Astrocyte (in vitro differentiated cells and primary cell): Measurements from ENCODE around the gene RASL11A. TPM values are rescaled to one million over a fixed set of nuclear protein-coding genes. Genes with fewer than 3 reads are reported as not detected.

Experiments used
- DNase-seq: peaks from one replicate; pipeline ENCODE4 v3.0.0-alpha.2; 2010; ENCODE audit warnings: low read depth
- FAIRE-seq: peaks from 2 replicates; lab custom pipeline; 2011; peaks lifted over from hg19 to GRCh38; lab: Jason Lieb, UNC
- H2AFZ ChIP-seq: 2 replicates; pipeline ENCODE4 v1.6.0; 2012; ENCODE audit warnings: low read depth, low read length, inconsistent platforms
- H3K27ac ChIP-seq: 2 replicates; pipeline ENCODE4 v1.5.1; 2011; ENCODE audit warnings: low read depth, low read length, inconsistent platforms
- H3K27me3 ChIP-seq: 2 replicates; pipeline ENCODE4 v1.6.0; 2011; ENCODE audit warnings: low read length, inconsistent platforms; ENCODE audit not compliant: insufficient read depth
- H3K36me3 ChIP-seq: 2 replicates; pipeline ENCODE4 v1.5.1; 2011; ENCODE audit warnings: low read length, inconsistent platforms; ENCODE audit not compliant: insufficient read depth
- H3K4me1 ChIP-seq: 2 replicates; pipeline ENCODE4 v1.5.1; 2011; ENCODE audit warnings: low read length, inconsistent platforms; ENCODE audit not compliant: insufficient read depth
- H3K4me2 ChIP-seq: 2 replicates; pipeline ENCODE4 v1.6.0; 2012; ENCODE audit warnings: low read length, inconsistent platforms
- H3K4me3 ChIP-seq: 2 replicates; pipeline ENCODE4 v1.5.1; 2011; ENCODE audit warnings: low read depth, mild to moderate bottlenecking, low read length, inconsistent platforms; ENCODE audit not compliant: insufficient read depth
- H3K79me2 ChIP-seq: 2 replicates; pipeline ENCODE4 v1.6.0; 2012; ENCODE audit warnings: mild to moderate bottlenecking, low read length, inconsistent platforms; ENCODE audit not compliant: insufficient read depth
- H3K9ac ChIP-seq: 2 replicates; pipeline ENCODE4 v1.6.0; 2012; ENCODE audit warnings: mild to moderate bottlenecking, low read length, inconsistent platforms
- H3K9me3 ChIP-seq: 2 replicates; pipeline ENCODE4 v1.5.1; 2012; ENCODE audit warnings: low read depth, mild to moderate bottlenecking, low read length, inconsistent platforms; ENCODE audit not compliant: insufficient read depth
- H4K20me1 ChIP-seq: 2 replicates; pipeline ENCODE4 v1.6.0; 2012; ENCODE audit warnings: low read length, inconsistent platforms; ENCODE audit not compliant: insufficient read depth
- H3K27ac Mint-ChIP-seq: one replicate; pipeline ENCODE4 v1.8.0; 2021; ENCODE audit warnings: mild to moderate bottlenecking, mixed read lengths; ENCODE audit not compliant: unreplicated experiment
- H3K27me3 Mint-ChIP-seq: one replicate; pipeline ENCODE4 v1.8.0; 2021; ENCODE audit warnings: low read depth, mixed read lengths; ENCODE audit not compliant: unreplicated experiment
- H3K36me3 Mint-ChIP-seq: one replicate; pipeline ENCODE4 v1.8.0; 2021; ENCODE audit warnings: low read depth, mixed read lengths; ENCODE audit not compliant: unreplicated experiment
- H3K4me1 Mint-ChIP-seq: one replicate; pipeline ENCODE4 v1.8.0; 2021; ENCODE audit warnings: low read depth, mixed read lengths; ENCODE audit not compliant: unreplicated experiment
- H3K4me3 Mint-ChIP-seq: one replicate; pipeline ENCODE4 v1.8.0; 2021; ENCODE audit warnings: mild to moderate bottlenecking, moderate library complexity, mixed read lengths; ENCODE audit not compliant: unreplicated experiment
- H3K9me3 Mint-ChIP-seq: one replicate; pipeline ENCODE4 v1.8.0; 2021; ENCODE audit warnings: mild to moderate bottlenecking, mixed read lengths; ENCODE audit not compliant: unreplicated experiment
- EZH2 ChIP-seq: IDR thresholded peaks from 2 replicates; pipeline ENCODE4 v1.6.1; 2012; ENCODE audit warnings: mild to moderate bottlenecking, low read length, inconsistent platforms; ENCODE audit not compliant: insufficient read depth
- total RNA-seq: library from RNA; stranded (reverse); gene quantifications from 2 replicates; pipeline ENCODE4 v1.2.1, GENCODE V29; 2021
- TF ChIP-seq, protein P1 (sequence below): IDR thresholded peaks from 2 replicates; pipeline ENCODE4 v1.5.1; 2011; ENCODE audit warnings: low read depth, mild to moderate bottlenecking, inconsistent platforms, low read length, moderate library complexity; ENCODE audit not compliant: insufficient read depth

The RASL11A gene
- total RNA-seq, 1 donor from 2014 or later, result 2.2 TPM

DNA sequence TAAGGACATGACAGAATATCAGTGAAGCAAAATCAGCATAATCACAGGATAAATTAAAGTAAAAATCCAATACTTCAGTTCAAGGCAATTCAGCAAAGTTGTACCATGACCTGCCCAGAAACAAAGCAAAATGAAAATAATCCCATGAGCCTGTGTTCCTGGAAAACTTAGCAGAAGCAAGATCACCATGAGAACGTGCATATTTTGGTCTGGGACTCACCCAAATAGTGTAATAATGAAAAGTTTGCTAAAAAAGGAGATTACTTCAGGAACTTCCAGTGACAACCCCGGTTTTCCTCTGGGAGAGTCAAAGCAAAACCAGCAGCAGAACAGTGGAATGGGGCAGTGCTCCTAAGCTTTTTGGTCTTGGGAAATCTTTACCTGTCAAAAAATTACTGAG lies 34.2 kb upstream of the RASL11A start:
- H3K4me2 ChIP-seq, result no peak overlapping the region
- H3K27me3 ChIP-seq, result no peaks in the 10 kb centered on the region
- Mint-ChIP-seq H3K36me3 (peaks cover 5% of the 10 kb centered on the region), H3K9me3 (peaks cover 6% of the 10 kb centered on the region), H3K4me1 (no peaks in the 10 kb centered on the region), H3K4me3 (no peak overlapping the region), H3K27me3 (no peaks in the 10 kb centered on the region), H3K27ac (no peak overlapping the region)
- no peak overlapping the region for H2AFZ ChIP-seq
- DNase-seq (no peak), FAIRE-seq (no peak)
- no peaks in the 10 kb centered on the region for H3K9me3 ChIP-seq
- H3K79me2 ChIP-seq, result no peaks in the 10 kb centered on the region
- H3K36me3 ChIP-seq, result no peaks in the 10 kb centered on the region
- no peaks in the 10 kb centered on the region for H3K4me1 ChIP-seq
- no peak overlapping the region for H3K4me3 ChIP-seq
- no peak overlapping the region for H3K27ac ChIP-seq
- no peaks in the 10 kb centered on the region for H4K20me1 ChIP-seq
- no peak for TF ChIP-seq EZH2
- TF ChIP-seq, protein P1, sequence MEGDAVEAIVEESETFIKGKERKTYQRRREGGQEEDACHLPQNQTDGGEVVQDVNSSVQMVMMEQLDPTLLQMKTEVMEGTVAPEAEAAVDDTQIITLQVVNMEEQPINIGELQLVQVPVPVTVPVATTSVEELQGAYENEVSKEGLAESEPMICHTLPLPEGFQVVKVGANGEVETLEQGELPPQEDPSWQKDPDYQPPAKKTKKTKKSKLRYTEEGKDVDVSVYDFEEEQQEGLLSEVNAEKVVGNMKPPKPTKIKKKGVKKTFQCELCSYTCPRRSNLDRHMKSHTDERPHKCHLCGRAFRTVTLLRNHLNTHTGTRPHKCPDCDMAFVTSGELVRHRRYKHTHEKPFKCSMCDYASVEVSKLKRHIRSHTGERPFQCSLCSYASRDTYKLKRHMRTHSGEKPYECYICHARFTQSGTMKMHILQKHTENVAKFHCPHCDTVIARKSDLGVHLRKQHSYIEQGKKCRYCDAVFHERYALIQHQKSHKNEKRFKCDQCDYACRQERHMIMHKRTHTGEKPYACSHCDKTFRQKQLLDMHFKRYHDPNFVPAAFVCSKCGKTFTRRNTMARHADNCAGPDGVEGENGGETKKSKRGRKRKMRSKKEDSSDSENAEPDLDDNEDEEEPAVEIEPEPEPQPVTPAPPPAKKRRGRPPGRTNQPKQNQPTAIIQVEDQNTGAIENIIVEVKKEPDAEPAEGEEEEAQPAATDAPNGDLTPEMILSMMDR, result no peak
- no peak overlapping the region for H3K9ac ChIP-seq

DNA sequence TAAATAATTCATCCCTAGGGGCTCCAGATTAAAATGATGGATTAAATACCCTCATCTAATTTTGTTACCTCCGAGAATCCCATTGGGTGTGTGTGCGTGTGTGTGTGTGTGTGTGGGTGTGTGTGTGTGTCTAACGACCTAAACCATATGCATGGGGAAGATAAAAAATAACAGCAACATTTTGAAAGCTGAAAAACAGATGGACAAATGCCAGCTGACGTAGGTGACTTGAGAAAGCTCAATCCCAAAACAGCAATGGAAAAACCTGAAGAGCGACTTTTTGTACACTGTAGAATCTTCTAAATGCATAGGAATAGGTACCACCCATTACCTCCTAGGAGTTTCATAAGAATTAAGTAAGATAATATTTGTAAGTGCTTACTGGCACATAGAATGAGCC lies 27.9 kb upstream of the RASL11A start:
- Histone ChIP-seq H2AFZ (no peak overlapping the region), H3K79me2 (no peaks in the 10 kb centered on the region), H3K4me1 (no peaks in the 10 kb centered on the region), H3K27me3 (no peaks in the 10 kb centered on the region), H3K4me2 (no peak overlapping the region), H3K9me3 (no peaks in the 10 kb centered on the region), H3K9ac (no peak overlapping the region), H4K20me1 (no peaks in the 10 kb centered on the region), H3K36me3 (no peaks in the 10 kb centered on the region), H3K4me3 (no peak overlapping the region), H3K27ac (no peak overlapping the region)
- no peak for FAIRE-seq
- H3K4me3 Mint-ChIP-seq, result no peak overlapping the region
- H3K27ac Mint-ChIP-seq, result no peak overlapping the region
- no peak for DNase-seq
- no peaks in the 10 kb centered on the region for H3K36me3 Mint-ChIP-seq
- H3K9me3 Mint-ChIP-seq, result no peaks in the 10 kb centered on the region
- no peaks in the 10 kb centered on the region for H3K27me3 Mint-ChIP-seq
- H3K4me1 Mint-ChIP-seq, result no peaks in the 10 kb centered on the region
- TF ChIP-seq, protein P1, result no peak
- no peak for TF ChIP-seq EZH2

DNA sequence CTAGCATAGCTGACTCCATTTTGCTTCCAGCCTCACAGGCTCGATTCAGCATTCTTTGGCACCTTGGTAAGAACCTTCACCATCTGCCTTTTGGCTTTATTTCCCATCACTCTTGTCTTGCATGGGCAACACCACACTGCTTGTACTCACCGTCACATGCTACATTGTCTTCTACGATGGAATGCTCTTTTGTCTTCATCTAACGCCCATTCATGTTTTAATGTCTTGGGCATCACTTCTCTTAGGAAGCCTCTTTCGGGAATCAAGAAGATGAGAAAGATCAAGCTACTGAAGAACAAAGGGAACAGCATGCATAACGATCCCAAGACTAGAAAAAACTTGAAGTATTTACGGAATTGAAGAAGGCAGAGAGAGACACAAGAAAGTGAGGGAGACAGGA lies 25.0 kb upstream of the RASL11A start:
- Mint-ChIP-seq H3K9me3 (no peaks in the 10 kb centered on the region), H3K27me3 (no peaks in the 10 kb centered on the region), H3K36me3 (no peaks in the 10 kb centered on the region), H3K4me1 (peaks cover 3% of the 10 kb centered on the region), H3K27ac (no peak overlapping the region), H3K4me3 (no peak overlapping the region)
- H3K4me2 ChIP-seq, result no peak overlapping the region
- no peaks in the 10 kb centered on the region for H3K27me3 ChIP-seq
- H3K9ac ChIP-seq, result no peak overlapping the region
- DNase-seq (no peak), FAIRE-seq (no peak)
- no peak overlapping the region for H3K4me3 ChIP-seq
- TF ChIP-seq, protein P1, result no peak
- no peak for TF ChIP-seq EZH2
- no peaks in the 10 kb centered on the region for H3K36me3 ChIP-seq
- H4K20me1 ChIP-seq, result no peaks in the 10 kb centered on the region
- H3K4me1 ChIP-seq, result no peaks in the 10 kb centered on the region
- H3K27ac ChIP-seq, result no peak overlapping the region
- H2AFZ ChIP-seq, result no peak overlapping the region
- no peaks in the 10 kb centered on the region for H3K9me3 ChIP-seq
- H3K79me2 ChIP-seq, result peaks cover 11% of the 10 kb centered on the region
